Osteocyte (in vitro differentiated cells): Measurements from ENCODE around the gene ANKRD60. TPM values are rescaled to one million over a fixed set of nuclear protein-coding genes. Genes with fewer than 3 reads are reported as not detected.

Experiments used
- DNase-seq: peaks from one replicate; pipeline ENCODE4 v3.0.0; 2021; ENCODE audit warnings: mixed read lengths; ENCODE audit not compliant: unreplicated experiment; ENCODE audit errors: extremely low spot score
- H3K27ac Mint-ChIP-seq: one replicate; pipeline ENCODE4 v1.8.0; 2021; ENCODE audit warnings: mild to moderate bottlenecking, mixed read lengths; ENCODE audit not compliant: unreplicated experiment
- H3K27me3 Mint-ChIP-seq: one replicate; pipeline ENCODE4 v1.8.0; 2021; ENCODE audit warnings: mixed read lengths; ENCODE audit not compliant: unreplicated experiment
- H3K36me3 Mint-ChIP-seq: one replicate; pipeline ENCODE4 v1.8.0; 2021; ENCODE audit warnings: mixed read lengths; ENCODE audit not compliant: unreplicated experiment
- H3K4me1 Mint-ChIP-seq: one replicate; pipeline ENCODE4 v1.8.0; 2021; ENCODE audit warnings: mixed read lengths; ENCODE audit not compliant: unreplicated experiment
- H3K4me3 Mint-ChIP-seq: one replicate; pipeline ENCODE4 v1.8.0; 2021; ENCODE audit warnings: mild to moderate bottlenecking, moderate library complexity, mixed read lengths; ENCODE audit not compliant: unreplicated experiment
- H3K9me3 Mint-ChIP-seq: one replicate; pipeline ENCODE4 v1.8.0; 2021; ENCODE audit warnings: mixed read lengths; ENCODE audit not compliant: unreplicated experiment
- total RNA-seq: library from RNA; stranded (reverse); gene quantifications from 2 replicates; pipeline ENCODE4 v1.2.1, GENCODE V29; 2021
- TF ChIP-seq, protein P1 (sequence below): fragments of 200-600 bp; sonication (generic); IDR thresholded peaks from 2 replicates; pipeline ENCODE4 v1.5.0; 2021; ENCODE audit warnings: antibody characterized with exemption, mild to moderate bottlenecking, moderate library complexity

Gene ANKRD60
- total RNA-seq, 1 donor from 2014 or later = not detected

DNA sequence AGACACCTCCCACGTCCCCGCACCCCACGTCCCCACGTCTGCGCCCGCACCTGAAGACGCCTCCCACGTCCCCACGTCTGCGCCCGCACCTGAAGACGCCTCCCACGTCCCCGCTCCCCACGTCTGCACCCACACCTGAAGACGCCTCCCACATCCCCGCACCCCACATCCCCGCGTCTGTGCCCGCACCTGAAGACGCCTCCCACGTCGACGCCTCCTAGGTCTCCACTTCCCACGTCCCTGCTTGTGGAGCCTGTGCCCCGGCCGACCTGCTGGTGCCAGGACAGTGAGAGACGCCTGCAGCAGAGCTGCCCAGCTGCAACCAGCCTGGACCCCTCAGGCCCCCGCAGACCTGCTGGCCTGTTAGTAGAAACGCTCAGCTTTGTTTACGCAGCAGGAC, 22.6 kb downstream of the ANKRD60 start:
- no peak overlapping the region for H3K27ac Mint-ChIP-seq
- no peak overlapping the region for H3K4me3 Mint-ChIP-seq

GRCh38 chr20:58202044-58202443, 26.4 kb downstream of the ANKRD60 start:
- no peak for DNase-seq
- Mint-ChIP-seq H3K36me3 (no peaks in the 10 kb centered on the region), H3K27me3 (peaks cover 20% of the 10 kb centered on the region), H3K4me1 (no peaks in the 10 kb centered on the region), H3K27ac (no peak overlapping the region), H3K4me3 (no peak overlapping the region), H3K9me3 (no peaks in the 10 kb centered on the region)
- TF ChIP-seq, protein P1, sequence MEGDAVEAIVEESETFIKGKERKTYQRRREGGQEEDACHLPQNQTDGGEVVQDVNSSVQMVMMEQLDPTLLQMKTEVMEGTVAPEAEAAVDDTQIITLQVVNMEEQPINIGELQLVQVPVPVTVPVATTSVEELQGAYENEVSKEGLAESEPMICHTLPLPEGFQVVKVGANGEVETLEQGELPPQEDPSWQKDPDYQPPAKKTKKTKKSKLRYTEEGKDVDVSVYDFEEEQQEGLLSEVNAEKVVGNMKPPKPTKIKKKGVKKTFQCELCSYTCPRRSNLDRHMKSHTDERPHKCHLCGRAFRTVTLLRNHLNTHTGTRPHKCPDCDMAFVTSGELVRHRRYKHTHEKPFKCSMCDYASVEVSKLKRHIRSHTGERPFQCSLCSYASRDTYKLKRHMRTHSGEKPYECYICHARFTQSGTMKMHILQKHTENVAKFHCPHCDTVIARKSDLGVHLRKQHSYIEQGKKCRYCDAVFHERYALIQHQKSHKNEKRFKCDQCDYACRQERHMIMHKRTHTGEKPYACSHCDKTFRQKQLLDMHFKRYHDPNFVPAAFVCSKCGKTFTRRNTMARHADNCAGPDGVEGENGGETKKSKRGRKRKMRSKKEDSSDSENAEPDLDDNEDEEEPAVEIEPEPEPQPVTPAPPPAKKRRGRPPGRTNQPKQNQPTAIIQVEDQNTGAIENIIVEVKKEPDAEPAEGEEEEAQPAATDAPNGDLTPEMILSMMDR = no peak

More for the DNA sequence above, 22.6 kb downstream of the ANKRD60 start:
- TF ChIP-seq, protein P1 = no peak
- H3K27me3 Mint-ChIP-seq = peaks cover 24% of the 10 kb centered on the region
- H3K36me3 Mint-ChIP-seq = no peaks in the 10 kb centered on the region
- no peaks in the 10 kb centered on the region for H3K9me3 Mint-ChIP-seq
- H3K4me1 Mint-ChIP-seq = peaks cover 4% of the 10 kb centered on the region
- DNase-seq = no peak

- DNase-seq = no peak
- H3K27me3 Mint-ChIP-seq = peaks cover 18% of the 10 kb centered on the region
- no peaks in the 10 kb centered on the region for H3K9me3 Mint-ChIP-seq
- TF ChIP-seq, protein P1 = no peak
- no peak overlapping the region for H3K27ac Mint-ChIP-seq
- no peaks in the 10 kb centered on the region for H3K4me1 Mint-ChIP-seq
- no peaks in the 10 kb centered on the region for H3K36me3 Mint-ChIP-seq
- H3K4me3 Mint-ChIP-seq = no peak overlapping the region
Observed at GRCh38 chr20:58201616-58202015, 26.8 kb downstream of the ANKRD60 start.

- Mint-ChIP-seq H3K4me1 (no peaks in the 10 kb centered on the region), H3K27ac (no peak overlapping the region), H3K36me3 (no peaks in the 10 kb centered on the region), H3K27me3 (peaks cover 13% of the 10 kb centered on the region), H3K9me3 (no peaks in the 10 kb centered on the region), H3K4me3 (no peak overlapping the region)
- TF ChIP-seq, protein P1 = no peak
- DNase-seq = no peak
Observed at GRCh38 chr20:58199469-58199868, 29.0 kb downstream of the ANKRD60 start.

DNA sequence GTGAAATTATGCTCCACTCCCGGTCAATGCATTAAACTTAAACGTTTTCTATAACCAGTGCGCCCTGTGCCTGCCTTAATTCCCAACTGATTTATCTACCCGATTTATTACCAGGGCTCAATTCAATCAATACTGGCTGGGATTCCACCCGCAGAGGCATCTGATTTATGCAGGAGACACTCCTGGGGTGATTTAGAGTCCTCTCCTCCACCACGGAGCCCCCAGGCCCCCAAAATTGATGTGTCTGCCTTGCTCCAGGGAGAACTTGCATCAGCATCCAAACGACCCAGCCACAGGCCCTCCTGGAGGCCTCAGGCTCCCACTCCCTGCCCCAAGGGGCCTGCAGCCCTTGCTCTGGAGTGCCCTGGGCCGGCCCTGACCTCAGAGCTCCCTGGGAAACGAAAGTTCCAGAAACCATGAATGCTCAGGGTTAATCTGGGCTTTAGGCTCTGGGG, 29.5 kb downstream of the ANKRD60 start:
- Mint-ChIP-seq H3K9me3 (no peaks in the 10 kb centered on the region), H3K36me3 (no peaks in the 10 kb centered on the region), H3K27ac (no peak overlapping the region), H3K4me1 (no peaks in the 10 kb centered on the region), H3K4me3 (no peak overlapping the region), H3K27me3 (peaks cover 12% of the 10 kb centered on the region)
- TF ChIP-seq, protein P1 = no peak
- DNase-seq = no peak
